PC-9 (cell line): Measurements from ENCODE around the gene PXDN. TPM values are rescaled to one million over a fixed set of nuclear protein-coding genes. Genes with fewer than 3 reads are reported as not detected.

ENCODE experiments used
- BruUV-seq: library from RNA; stranded (reverse); fragments of 400-500 nt; replicated peaks from 2 replicates; lab custom pipeline; 2021; lab: Mats Ljungman, UMichigan
- CTCF ChIA-PET: fragments of 300-600 bp; sonication (Branson Sonifier 250); formaldehyde crosslinking; loops from one replicate; lab custom pipeline; 2022; ENCODE audit warnings: antibody characterized with exemption; lab: Charles Lee
- POLR2A ChIA-PET: fragments of 300-600 bp; sonication (Branson Sonifier 250); formaldehyde crosslinking; loops from one replicate; lab custom pipeline; 2022; ENCODE audit warnings: antibody characterized with exemption; ENCODE audit not compliant: unreplicated experiment; lab: Charles Lee
- DNase-seq, 2 experiments: peaks; one replicate each; pipeline versions ENCODE4 v3.0.0 to v3.0.0-alpha.2; 2015 to 2022; ENCODE audit warnings: mixed read lengths in 1 of 2
- H2AFZ ChIP-seq: fragments of 200-600 bp; sonication (generic); 2 replicates; pipeline ENCODE4 v1.8.1; 2017; ENCODE audit warnings: antibody characterized with exemption
- H3F3A ChIP-seq: fragments of 200-600 bp; sonication (generic); 2 replicates; pipeline ENCODE4 v1.8.1; 2017; ENCODE audit warnings: antibody characterized with exemption, mild to moderate bottlenecking, low read depth; ENCODE audit not compliant: insufficient read depth
- H3K27ac ChIP-seq: fragments of 200-600 bp; sonication (generic); 2 replicates; pipeline ENCODE4 v1.6.1; 2016; ENCODE audit warnings: mixed run types
- H3K27me3 ChIP-seq: fragments of 200-600 bp; sonication (generic); 2 replicates; pipeline ENCODE4 v1.6.1; 2016; ENCODE audit warnings: low read depth, mixed run types; ENCODE audit not compliant: insufficient read depth
- H3K36me3 ChIP-seq: fragments of 200-600 bp; sonication (generic); 2 replicates; pipeline ENCODE4 v1.6.1; 2016; ENCODE audit warnings: low read depth, mixed run types
- H3K4me1 ChIP-seq: fragments of 200-600 bp; sonication (generic); replicated peaks from 2 replicates; pipeline ENCODE4 v1.6.1; 2016; ENCODE audit warnings: mixed run types; ENCODE audit not compliant: insufficient read depth
- H3K4me2 ChIP-seq: fragments of 200-600 bp; sonication (generic); 2 replicates; pipeline ENCODE4 v1.6.1; 2017; ENCODE audit warnings: mixed run types
- H3K4me3 ChIP-seq: fragments of 200-600 bp; sonication (generic); 2 replicates; pipeline ENCODE4 v1.6.1; 2016; ENCODE audit warnings: mixed run types
- H3K79me2 ChIP-seq: fragments of 200-600 bp; sonication (generic); 2 replicates; pipeline ENCODE4 v1.6.1; 2017; ENCODE audit warnings: low read depth, mixed run types
- H3K9me2 ChIP-seq: fragments of 200-600 bp; sonication (generic); 2 replicates; pipeline ENCODE4 v1.8.1; 2017; ENCODE audit warnings: mild to moderate bottlenecking; ENCODE audit not compliant: insufficient read depth
- H3K9me3 ChIP-seq: fragments of 200-600 bp; sonication (generic); 2 replicates; pipeline ENCODE4 v1.8.1; 2016; ENCODE audit warnings: low read depth; ENCODE audit not compliant: insufficient read depth
- H4K20me1 ChIP-seq: fragments of 200-600 bp; sonication (generic); 2 replicates; pipeline ENCODE4 v1.8.1; 2017; ENCODE audit not compliant: insufficient read depth
- EZH2 ChIP-seq: fragments of 200-600 bp; sonication (generic); IDR thresholded peaks from 2 replicates; pipeline ENCODE4 v1.8.0; 2017; ENCODE audit warnings: antibody characterized with exemption, low read depth
- intact Hi-C: fragments of 100-400 bp; cut with micrococcal nuclease; formaldehyde crosslinking; loops from one replicate; pipeline ENCODE4 v1.10.0; 2022; ENCODE audit not compliant: unreplicated experiment
- total RNA-seq: library from RNA; stranded (reverse); gene quantifications from 2 replicates; pipeline ENCODE4 v1.2.3, GENCODE V29; 2021
- TF ChIP-seq, protein P1 (sequence below): fragments of 200-600 bp; sonication (generic); conservative IDR thresholded peaks from 2 replicates; pipeline ENCODE4 v1.6.1; 2017; ENCODE audit warnings: mixed run types, antibody characterized with exemption, mild to moderate bottlenecking, moderate library complexity

The PXDN gene
- total RNA-seq, 1 experiment from 2014 or later: 91.1 TPM

DNA sequence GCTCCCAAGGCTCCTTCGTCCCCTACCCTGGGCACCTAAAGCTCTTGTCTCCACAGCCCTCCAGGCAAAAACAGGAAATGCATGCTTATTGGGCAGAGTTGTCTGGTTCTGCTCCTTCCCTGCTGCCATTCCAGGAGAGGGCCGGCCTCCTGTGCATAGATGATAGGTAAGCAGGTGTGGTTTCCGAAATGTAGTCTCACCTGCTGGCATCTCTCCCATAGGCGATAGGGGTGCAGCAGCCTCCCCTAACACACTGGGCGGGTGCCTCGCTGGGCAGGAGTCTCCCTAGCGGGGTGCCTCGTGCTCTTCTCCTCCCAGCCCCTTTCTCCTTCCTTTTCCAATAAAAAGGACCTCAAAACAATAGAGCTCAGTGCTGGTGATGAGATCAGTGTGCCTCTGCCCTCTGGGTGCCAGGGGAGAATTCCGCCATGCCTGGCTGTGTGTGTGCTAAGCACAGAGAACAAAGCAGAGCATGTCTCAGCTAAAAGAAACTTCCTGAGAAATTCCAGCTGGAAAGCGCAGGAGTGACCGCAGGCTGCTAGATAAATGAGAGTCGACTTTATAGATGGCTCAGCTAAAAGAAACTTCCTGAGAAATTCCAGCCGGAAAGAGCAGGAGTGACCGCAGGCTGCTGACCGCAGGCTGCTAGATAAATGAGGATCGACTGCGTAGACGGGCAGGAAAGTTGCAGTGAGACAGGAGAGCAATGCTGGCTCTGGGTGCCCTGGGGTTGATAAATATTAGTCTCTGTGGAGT lies 11.3 kb upstream of the PXDN start:
- POLR2A ChIA-PET: interaction anchor here (0.6 kb wide), 1 partner anchor 687 kb away, joined by 4 read pairs; no protein-coding TSS in a partner anchor
- intact Hi-C loops: no loop called here

DNA sequence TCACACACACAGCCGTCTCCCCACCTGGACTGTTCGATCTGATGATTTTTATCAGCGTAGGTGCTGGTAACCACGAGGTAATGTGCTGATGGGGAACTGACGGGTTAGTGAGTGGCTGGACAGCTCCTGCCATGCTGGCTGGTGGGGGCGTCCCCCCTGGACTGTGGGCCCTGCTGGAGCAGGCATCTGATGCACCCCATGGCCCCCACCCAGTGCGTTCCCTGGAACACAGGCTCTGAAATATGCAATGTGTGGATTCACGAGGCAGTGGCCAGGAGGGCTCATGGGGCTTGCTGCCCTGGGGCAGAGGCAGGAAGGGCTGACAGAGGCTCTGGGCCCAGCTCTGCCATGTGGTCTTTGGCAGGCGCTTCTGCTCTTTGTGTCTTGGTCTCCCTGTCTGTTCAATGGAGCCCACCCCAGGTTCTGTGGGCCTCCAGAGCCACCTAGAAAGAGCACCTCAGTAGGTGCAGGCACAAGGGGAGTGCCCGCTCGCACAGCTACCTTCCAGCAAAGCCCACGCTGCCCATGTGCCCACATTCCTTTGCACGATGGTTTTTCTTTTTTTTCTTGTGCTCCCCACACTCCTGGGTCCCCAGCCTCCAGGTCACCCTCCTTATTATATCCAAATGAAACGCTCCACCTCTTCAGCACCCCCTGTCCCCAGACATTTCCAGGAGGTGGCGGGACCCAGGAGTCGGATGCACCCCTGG lies 10.3 kb upstream of the PXDN start:
- POLR2A ChIA-PET: no interaction called here
- CTCF ChIA-PET: no interaction called here

More for the DNA sequence above, 11.3 kb upstream of the PXDN start:
- TF ChIP-seq, protein P1, sequence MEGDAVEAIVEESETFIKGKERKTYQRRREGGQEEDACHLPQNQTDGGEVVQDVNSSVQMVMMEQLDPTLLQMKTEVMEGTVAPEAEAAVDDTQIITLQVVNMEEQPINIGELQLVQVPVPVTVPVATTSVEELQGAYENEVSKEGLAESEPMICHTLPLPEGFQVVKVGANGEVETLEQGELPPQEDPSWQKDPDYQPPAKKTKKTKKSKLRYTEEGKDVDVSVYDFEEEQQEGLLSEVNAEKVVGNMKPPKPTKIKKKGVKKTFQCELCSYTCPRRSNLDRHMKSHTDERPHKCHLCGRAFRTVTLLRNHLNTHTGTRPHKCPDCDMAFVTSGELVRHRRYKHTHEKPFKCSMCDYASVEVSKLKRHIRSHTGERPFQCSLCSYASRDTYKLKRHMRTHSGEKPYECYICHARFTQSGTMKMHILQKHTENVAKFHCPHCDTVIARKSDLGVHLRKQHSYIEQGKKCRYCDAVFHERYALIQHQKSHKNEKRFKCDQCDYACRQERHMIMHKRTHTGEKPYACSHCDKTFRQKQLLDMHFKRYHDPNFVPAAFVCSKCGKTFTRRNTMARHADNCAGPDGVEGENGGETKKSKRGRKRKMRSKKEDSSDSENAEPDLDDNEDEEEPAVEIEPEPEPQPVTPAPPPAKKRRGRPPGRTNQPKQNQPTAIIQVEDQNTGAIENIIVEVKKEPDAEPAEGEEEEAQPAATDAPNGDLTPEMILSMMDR: no peak
- no peak for TF ChIP-seq EZH2
- H3K4me2 ChIP-seq: no peak overlapping the region
- H2AFZ ChIP-seq: no peak overlapping the region
- no TSS peak for BruUV-seq
- no peaks in the 10 kb centered on the region for H3K9me3 ChIP-seq
- no peaks in the 10 kb centered on the region for H4K20me1 ChIP-seq
- H3K36me3 ChIP-seq: no peaks in the 10 kb centered on the region
- H3F3A ChIP-seq: no peaks in the 10 kb centered on the region; the same call in 1 of the 2 replicates
- no peaks in the 10 kb centered on the region for H3K4me1 ChIP-seq
- H3K27ac ChIP-seq: no peak overlapping the region
- H3K9me2 ChIP-seq: no peaks in the 10 kb centered on the region
- CTCF ChIA-PET: no interaction called here
- no peak for DNase-seq
- peaks cover 42% of the 10 kb centered on the region for H3K27me3 ChIP-seq
- no peak overlapping the region for H3K4me3 ChIP-seq
- no peaks in the 10 kb centered on the region for H3K79me2 ChIP-seq

DNA sequence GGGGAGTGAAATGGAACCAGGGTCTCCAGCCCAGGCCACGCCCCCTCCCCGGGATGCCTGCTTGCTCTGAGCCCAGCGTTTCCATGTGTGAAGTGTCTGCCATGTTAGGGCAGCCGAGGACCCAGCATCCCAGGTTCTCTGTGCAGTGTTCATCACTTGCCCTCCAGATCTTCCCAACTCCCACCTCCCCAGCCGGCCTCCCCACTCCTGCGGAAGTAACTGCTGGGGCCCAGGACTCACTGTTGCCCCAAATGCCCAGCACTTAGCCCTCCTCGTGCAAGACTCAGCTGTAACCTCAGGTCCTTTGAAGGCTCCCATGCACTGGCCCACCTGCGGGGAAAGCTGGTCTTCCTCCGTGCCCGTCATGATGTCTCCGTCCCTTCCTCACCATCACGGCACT lies 9.7 kb upstream of the PXDN start:
- no peak for TF ChIP-seq EZH2
- TF ChIP-seq, protein P1: no peak
- no TSS peak for BruUV-seq
- no peak for DNase-seq
- Histone ChIP-seq H3K4me1 (0 out of 2 replicates have a peak, but pooled peaks cover 6% of the 10 kb centered on the region), H3K4me2 (no peak overlapping the region), H4K20me1 (no peaks in the 10 kb centered on the region), H3K9me3 (no peaks in the 10 kb centered on the region), H3K79me2 (no peaks in the 10 kb centered on the region), H3K4me3 (no peak overlapping the region), H3K27ac (no peak overlapping the region), H3K36me3 (no peaks in the 10 kb centered on the region), H3K9me2 (no peaks in the 10 kb centered on the region), H3F3A (peaks cover 4% of the 10 kb centered on the region; the same call in 1 of the 2 replicates), H3K27me3 (peaks cover 32% of the 10 kb centered on the region), H2AFZ (no peak overlapping the region)
- ChIA-PET CTCF (no interaction called here), POLR2A (no interaction called here)
- intact Hi-C loops: no loop called here

More for the DNA sequence above, 10.3 kb upstream of the PXDN start:
- Histone ChIP-seq H3K4me1 (0 out of 2 replicates have a peak, but pooled peaks cover 4% of the 10 kb centered on the region), H2AFZ (no peak overlapping the region), H3K4me3 (no peak overlapping the region), H4K20me1 (no peaks in the 10 kb centered on the region), H3K9me3 (no peaks in the 10 kb centered on the region), H3K27ac (no peak overlapping the region), H3K36me3 (no peaks in the 10 kb centered on the region), H3K79me2 (no peaks in the 10 kb centered on the region), H3K9me2 (no peaks in the 10 kb centered on the region), H3K27me3 (peaks cover 35% of the 10 kb centered on the region), H3F3A (peaks cover 4% of the 10 kb centered on the region; the same call in 1 of the 2 replicates), H3K4me2 (no peak overlapping the region)
- TF ChIP-seq EZH2: no peak
- TF ChIP-seq, protein P1: no peak
- intact Hi-C loops: no loop called here
- no TSS peak for BruUV-seq
- DNase-seq: peak in 1 of 2 experiments; percentile 33
